ENCODE results near the gene TCP10L. TPM values are rescaled to one million over a fixed set of nuclear protein-coding genes. Genes with fewer than 3 reads are reported as not detected.
"Not testable (repeated sequence)": the region's sequence is repeated elsewhere in the genome, so short reads cannot be mapped to it uniquely, and the experiment has no call there.

The TCP10L gene
- total RNA-seq, 1 experiment from 2014 or later = 1.2 TPM

GRCh38 chr21:32561476-32561875 lies 23.8 kb downstream of the TCP10L start:
- POLR2A ChIA-PET; DNase-seq (ENCODE audit: low spot score); H3K27me3 Mint-ChIP-seq (ENCODE audit: low read depth): not testable (repeated sequence)
- Mint-ChIP-seq H3K36me3 (peaks cover 25% of the 10 kb centered on the region), H3K4me1 (peaks cover 52% of the 10 kb centered on the region), H3K9me3 (peaks cover 28% of the 10 kb centered on the region), H3K4me3 (peak overlapping the region; percentile 14), H3K27ac (peak overlapping the region; percentile 94)
- peak; percentile 66; the same call in 1 of the 2 replicates for TF ChIP-seq TEAD1 (CRISPR knock-in tag; IDR thresholded peaks at IDR 0.05)
- ATAC-seq = peak; percentile 27
- CTCF ChIA-PET = interaction anchor here (0.7 to 3.9 kb wide), 17 partner anchors 8 to 255 kb away, joined by 3 to 50 read pairs (median 4); partner anchors contain the start of gene URB1

DNA sequence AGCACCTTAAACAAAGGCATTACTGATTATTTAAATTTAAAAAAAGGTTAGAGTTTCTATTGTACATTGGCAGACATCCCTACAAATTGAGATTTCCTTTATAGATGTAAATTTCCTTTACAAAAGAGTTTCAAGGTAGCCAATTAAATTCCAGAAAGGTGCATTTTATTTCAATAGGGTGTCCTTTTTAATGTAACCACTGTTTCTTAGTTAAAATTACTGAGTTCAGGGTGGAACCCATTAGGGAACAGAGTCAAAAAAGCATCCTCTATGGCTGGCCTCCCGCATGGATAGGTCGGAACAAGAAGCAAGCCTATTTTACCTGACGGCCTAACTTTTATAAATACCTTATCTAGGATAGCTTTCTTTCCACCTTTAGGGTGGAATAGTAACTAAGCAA lies 24.4 kb downstream of the TCP10L start:
- H3K27ac Mint-ChIP-seq = peak overlapping the region; percentile 67
- H3K9me3 Mint-ChIP-seq = peaks cover 22% of the 10 kb centered on the region
- H3K4me3 Mint-ChIP-seq = peak overlapping the region; percentile 14; the same call in 1 of the 2 replicates
- peaks cover 19% of the 10 kb centered on the region for H3K36me3 Mint-ChIP-seq
- peaks cover 54% of the 10 kb centered on the region for H3K4me1 Mint-ChIP-seq
- DNase-seq (ENCODE audit: low spot score) (no peak), ATAC-seq (peak; percentile 61)
- TF ChIP-seq SMAD4 (CRISPR knock-in tag; IDR thresholded peaks at IDR 0.05) = no peak
- no peak for TF ChIP-seq HMGXB4 (CRISPR knock-in tag; IDR thresholded peaks at IDR 0.05)
- TF ChIP-seq ZNF423 (CRISPR knock-in tag; IDR thresholded peaks at IDR 0.05) = no peak
- TF ChIP-seq TCF7 (CRISPR knock-in tag; IDR thresholded peaks at IDR 0.05; ENCODE audit: low read depth) = no peak
- no peak for TF ChIP-seq SOX15 (CRISPR knock-in tag; IDR thresholded peaks at IDR 0.05)
- TF ChIP-seq ZNF512 (CRISPR knock-in tag; IDR thresholded peaks at IDR 0.05; ENCODE audit: borderline replicate concordance) = no peak
- no peak for TF ChIP-seq ZNF219 (CRISPR knock-in tag; IDR thresholded peaks at IDR 0.05; ENCODE audit: borderline replicate concordance)
- TF ChIP-seq, protein P1, sequence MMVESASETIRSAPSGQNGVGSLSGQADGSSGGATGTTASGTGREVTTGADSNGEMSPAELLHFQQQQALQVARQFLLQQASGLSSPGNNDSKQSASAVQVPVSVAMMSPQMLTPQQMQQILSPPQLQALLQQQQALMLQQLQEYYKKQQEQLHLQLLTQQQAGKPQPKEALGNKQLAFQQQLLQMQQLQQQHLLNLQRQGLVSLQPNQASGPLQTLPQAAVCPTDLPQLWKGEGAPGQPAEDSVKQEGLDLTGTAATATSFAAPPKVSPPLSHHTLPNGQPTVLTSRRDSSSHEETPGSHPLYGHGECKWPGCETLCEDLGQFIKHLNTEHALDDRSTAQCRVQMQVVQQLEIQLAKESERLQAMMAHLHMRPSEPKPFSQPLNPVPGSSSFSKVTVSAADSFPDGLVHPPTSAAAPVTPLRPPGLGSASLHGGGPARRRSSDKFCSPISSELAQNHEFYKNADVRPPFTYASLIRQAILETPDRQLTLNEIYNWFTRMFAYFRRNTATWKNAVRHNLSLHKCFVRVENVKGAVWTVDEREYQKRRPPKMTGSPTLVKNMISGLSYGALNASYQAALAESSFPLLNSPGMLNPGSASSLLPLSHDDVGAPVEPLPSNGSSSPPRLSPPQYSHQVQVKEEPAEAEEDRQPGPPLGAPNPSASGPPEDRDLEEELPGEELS (CRISPR knock-in tag; IDR thresholded peaks at IDR 0.05) = no peak
- TF ChIP-seq NFYB (CRISPR knock-in tag; conservative IDR thresholded peaks at IDR 0.05; ENCODE audit: low read depth) = no peak
- TF ChIP-seq JUN (CRISPR knock-in tag; IDR thresholded peaks at IDR 0.05) = no peak
- TF ChIP-seq, protein P2, sequence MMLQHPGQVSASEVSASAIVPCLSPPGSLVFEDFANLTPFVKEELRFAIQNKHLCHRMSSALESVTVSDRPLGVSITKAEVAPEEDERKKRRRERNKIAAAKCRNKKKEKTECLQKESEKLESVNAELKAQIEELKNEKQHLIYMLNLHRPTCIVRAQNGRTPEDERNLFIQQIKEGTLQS (CRISPR knock-in tag; conservative IDR thresholded peaks at IDR 0.05) = no peak
- no peak for TF ChIP-seq PRDM15 (CRISPR knock-in tag; IDR thresholded peaks at IDR 0.05)
- TF ChIP-seq IRF1 (CRISPR knock-in tag; IDR thresholded peaks at IDR 0.05) = no peak
- TF ChIP-seq GABPB1 (CRISPR knock-in tag; IDR thresholded peaks at IDR 0.05) = no peak
- TF ChIP-seq SMAD3 (CRISPR knock-in tag; IDR thresholded peaks at IDR 0.05; ENCODE audit: borderline replicate concordance) = no peak
- TF ChIP-seq, protein P3, sequence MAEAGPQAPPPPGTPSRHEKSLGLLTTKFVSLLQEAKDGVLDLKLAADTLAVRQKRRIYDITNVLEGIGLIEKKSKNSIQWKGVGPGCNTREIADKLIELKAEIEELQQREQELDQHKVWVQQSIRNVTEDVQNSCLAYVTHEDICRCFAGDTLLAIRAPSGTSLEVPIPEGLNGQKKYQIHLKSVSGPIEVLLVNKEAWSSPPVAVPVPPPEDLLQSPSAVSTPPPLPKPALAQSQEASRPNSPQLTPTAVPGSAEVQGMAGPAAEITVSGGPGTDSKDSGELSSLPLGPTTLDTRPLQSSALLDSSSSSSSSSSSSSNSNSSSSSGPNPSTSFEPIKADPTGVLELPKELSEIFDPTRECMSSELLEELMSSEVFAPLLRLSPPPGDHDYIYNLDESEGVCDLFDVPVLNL (CRISPR knock-in tag; IDR thresholded peaks at IDR 0.05; ENCODE audit: borderline replicate concordance, low read depth) = no peak
- TF ChIP-seq FOXP1 (CRISPR knock-in tag; IDR thresholded peaks at IDR 0.05; ENCODE audit: borderline replicate concordance) = no peak
- ChIA-PET POLR2A (no interaction called here), CTCF (interaction anchor here (0.7 to 3.9 kb wide), 13 partner anchors 8 to 255 kb away, joined by 3 to 50 read pairs (median 4); partner anchors contain the start of gene SYNJ1)
- H3K27me3 Mint-ChIP-seq (ENCODE audit: low read depth) = no peaks in the 10 kb centered on the region

Data from WTC11 (cell line).